IPS DF 6.9 (cell line): ENCODE results near the gene UGT1A4.
A peak's percentile ranks its signal among the peaks of the same experiment; 100 is the strongest.
"Not testable (repeated sequence)": the region's sequence is repeated elsewhere in the genome, so short reads cannot be mapped to it uniquely, and the experiment has no call there.

Experiments used
- DNase-seq: peaks from one replicate; pipeline ENCODE4 v3.0.0-alpha.2; 2013; ENCODE audit warnings: low read depth, low spot score
- H3K27ac ChIP-seq: one replicate; pipeline ENCODE4 v1.5.1; 2013; ENCODE audit warnings: low read length, control low read depth
- H3K27me3 ChIP-seq: 2 replicates; pipeline ENCODE4 v1.6.1; 2013; ENCODE audit warnings: mild to moderate bottlenecking, low read length; ENCODE audit not compliant: control insufficient read depth, insufficient read depth
- H3K36me3 ChIP-seq: 2 replicates; pipeline ENCODE4 v1.6.1; 2013; ENCODE audit warnings: low read length; ENCODE audit not compliant: control insufficient read depth, insufficient read depth
- H3K4me1 ChIP-seq: 2 replicates; pipeline ENCODE4 v1.6.1; 2013; ENCODE audit warnings: low read length; ENCODE audit not compliant: control insufficient read depth, insufficient read depth
- H3K4me3 ChIP-seq: 2 replicates; pipeline ENCODE4 v1.5.1; 2013; ENCODE audit warnings: mild to moderate bottlenecking, low read length
- H3K9me3 ChIP-seq: 2 replicates; pipeline ENCODE4 v1.6.1; 2013; ENCODE audit warnings: low read length, inconsistent platforms; ENCODE audit not compliant: control insufficient read depth, insufficient read depth
- WGBS: extraction: QIAGEN DNeasy Blood & Tissue Kit; methylation state at CpG from one replicate; pipeline ENCODE4 v1.1.7; 2013; ENCODE audit warnings: mixed read lengths, missing lambda C conversion rate; ENCODE audit not compliant: insufficient read length, insufficient coverage; 5-methylcytosine and 5-hydroxymethylcytosine counted together

The UGT1A4 gene

GRCh38 chr2:233699424-233700027 lies 19.0 kb upstream of the UGT1A4 start:
- Histone ChIP-seq H3K27ac (no peak overlapping the region), H3K4me3 (no peak overlapping the region), H3K36me3 (no peaks in the 10 kb centered on the region), H3K9me3 (no peaks in the 10 kb centered on the region), H3K27me3 (no peaks in the 10 kb centered on the region), H3K4me1 (peaks cover 1% of the 10 kb centered on the region; the same call in 1 of the 2 replicates)
- WGBS, result no CpG with 5 or more reads among the region's 8 CpGs
- no peak for DNase-seq

GRCh38 chr2:233700028-233700635 lies 18.4 kb upstream of the UGT1A4 start:
- H3K36me3 ChIP-seq, result no peaks in the 10 kb centered on the region
- H3K4me1 ChIP-seq, result peaks cover 1% of the 10 kb centered on the region; the same call in 1 of the 2 replicates
- no peaks in the 10 kb centered on the region for H3K9me3 ChIP-seq
- DNase-seq, result no peak
- H3K27me3 ChIP-seq, result no peaks in the 10 kb centered on the region
- H3K27ac ChIP-seq, result no peak overlapping the region
- WGBS, result no CpG with 5 or more reads among the region's 1 CpG
- no peak overlapping the region for H3K4me3 ChIP-seq

DNA sequence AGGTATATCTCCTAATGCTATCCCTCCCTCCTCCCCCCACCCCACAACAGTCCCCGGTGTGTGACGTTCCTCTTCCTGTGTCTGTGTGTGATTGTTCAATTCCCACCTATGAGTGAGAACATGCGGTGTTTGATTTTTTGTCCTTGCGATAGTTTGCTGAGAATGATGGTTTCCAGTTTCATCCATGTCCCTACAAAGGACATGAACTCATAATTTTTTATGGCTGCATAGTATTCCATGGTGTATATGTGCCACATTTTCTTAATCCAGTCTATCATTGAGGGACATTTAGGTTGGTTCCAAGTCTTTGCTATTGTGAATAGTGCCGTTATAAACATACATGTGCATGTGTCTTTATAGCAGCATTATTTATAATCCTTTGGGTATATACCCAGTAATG lies 17.7 kb upstream of the UGT1A4 start:
- DNase-seq, H3K4me1 ChIP-seq, H3K27ac ChIP-seq, H3K4me3 ChIP-seq, H3K36me3 ChIP-seq, H3K27me3 ChIP-seq, H3K9me3 ChIP-seq: not testable (repeated sequence)
- no CpG with 5 or more reads among the region's 5 CpGs for WGBS

GRCh38 chr2:233702238-233702637 lies 16.3 kb upstream of the UGT1A4 start:
- Histone ChIP-seq H3K27ac (no peak overlapping the region), H3K9me3 (no peaks in the 10 kb centered on the region), H3K27me3 (no peaks in the 10 kb centered on the region), H3K4me3 (no peak overlapping the region), H3K4me1 (peaks cover 1% of the 10 kb centered on the region; the same call in 1 of the 2 replicates), H3K36me3 (no peaks in the 10 kb centered on the region)
- DNase-seq, result no peak
- no CpG with 5 or more reads among the region's 3 CpGs for WGBS

- Histone ChIP-seq H3K36me3 (no peaks in the 10 kb centered on the region), H3K27me3 (no peaks in the 10 kb centered on the region)
Observed at GRCh38 chr2:233705911-233706506, 12.5 kb upstream of the UGT1A4 start.

DNA sequence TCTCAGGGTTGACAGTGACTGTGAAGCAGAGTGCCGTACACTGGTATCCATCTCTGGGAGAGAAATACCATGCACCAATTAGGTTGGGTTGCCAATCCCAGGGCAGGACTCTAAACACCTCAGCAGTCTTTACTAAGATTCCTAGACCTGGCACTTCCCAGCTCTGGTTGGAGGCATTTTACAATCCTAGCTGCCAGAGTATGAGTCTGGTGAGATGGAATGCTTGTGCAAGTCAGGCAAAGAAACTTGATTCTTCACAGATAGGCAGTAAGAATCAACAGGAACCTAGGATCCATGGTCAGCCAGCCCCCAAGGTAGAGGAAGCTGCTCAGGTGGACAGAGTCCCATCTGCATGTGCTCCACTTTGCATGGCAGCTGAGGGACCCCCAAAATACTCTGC lies 11.8 kb upstream of the UGT1A4 start:
- H3K9me3 ChIP-seq, result no peaks in the 10 kb centered on the region
- WGBS, result no CpG with 5 or more reads among the region's 1 CpG
- no peak for DNase-seq
- H3K27me3 ChIP-seq, result no peaks in the 10 kb centered on the region
- H3K27ac ChIP-seq, result no peak overlapping the region
- H3K4me1 ChIP-seq, result no peaks in the 10 kb centered on the region
- no peak overlapping the region for H3K4me3 ChIP-seq
- no peaks in the 10 kb centered on the region for H3K36me3 ChIP-seq

More at GRCh38 chr2:233705911-233706506, 12.5 kb upstream of the UGT1A4 start:
- no peak for DNase-seq
- Histone ChIP-seq H3K4me1 (no peaks in the 10 kb centered on the region), H3K27ac (no peak overlapping the region), H3K9me3 (no peaks in the 10 kb centered on the region), H3K4me3 (no peak overlapping the region)
- no CpG with 5 or more reads among the region's 4 CpGs for WGBS

DNA sequence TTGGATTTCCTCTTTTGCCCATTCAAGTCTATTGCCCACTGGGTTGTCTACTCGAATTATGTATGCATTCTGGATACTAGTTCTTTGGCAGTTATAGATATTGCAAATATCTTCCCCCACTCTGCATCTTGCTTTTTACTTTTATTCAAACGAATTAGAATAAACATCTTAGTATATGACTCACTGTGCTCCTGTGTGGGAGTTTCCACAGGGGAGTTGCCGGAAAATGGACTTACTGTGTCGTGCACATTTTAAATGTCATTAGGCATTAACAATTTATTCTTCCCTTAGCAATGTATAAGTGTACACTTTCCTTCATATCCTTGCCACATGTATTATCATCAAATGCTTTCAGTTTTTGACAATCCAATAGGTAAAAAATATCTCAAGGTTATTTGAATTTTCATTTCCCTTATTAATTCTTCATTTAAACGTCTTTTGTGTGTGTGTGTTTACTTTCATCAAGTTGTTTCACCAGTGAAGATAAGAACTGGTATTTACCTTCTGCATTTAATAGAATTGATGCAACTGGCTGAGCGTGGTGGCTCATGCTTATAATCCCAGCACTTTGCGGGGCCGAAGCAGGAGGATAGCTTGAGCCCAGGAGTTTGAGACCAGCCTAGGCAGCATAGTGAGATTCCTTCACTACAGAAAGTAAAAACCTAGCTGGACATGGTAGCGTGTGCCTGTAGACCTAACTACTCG lies 10.4 kb upstream of the UGT1A4 start:
- no peak for DNase-seq
- Histone ChIP-seq H3K4me3 (no peak overlapping the region), H3K9me3 (no peaks in the 10 kb centered on the region), H3K27ac (no peak overlapping the region), H3K4me1 (no peaks in the 10 kb centered on the region), H3K36me3 (no peaks in the 10 kb centered on the region), H3K27me3 (no peaks in the 10 kb centered on the region)
- WGBS, result no CpG with 5 or more reads among the region's 10 CpGs

- Histone ChIP-seq H3K36me3 (no peaks in the 10 kb centered on the region), H3K4me1 (no peaks in the 10 kb centered on the region), H3K9me3 (no peaks in the 10 kb centered on the region), H3K27ac (no peak overlapping the region), H3K4me3 (no peak overlapping the region), H3K27me3 (no peaks in the 10 kb centered on the region)
- no peak for DNase-seq
- WGBS, result no CpG with 5 or more reads among the region's 5 CpGs
Observed at GRCh38 chr2:233708942-233709341, 9.6 kb upstream of the UGT1A4 start.

- Histone ChIP-seq H3K9me3 (no peaks in the 10 kb centered on the region), H3K36me3 (no peaks in the 10 kb centered on the region), H3K4me3 (no peak overlapping the region), H3K27ac (no peak overlapping the region), H3K4me1 (no peaks in the 10 kb centered on the region), H3K27me3 (no peaks in the 10 kb centered on the region)
- peak; percentile 43 for DNase-seq
- no CpG with 5 or more reads among the region's 11 CpGs for WGBS
Observed at GRCh38 chr2:233711312-233712008, 7.1 kb upstream of the UGT1A4 start.

DNA sequence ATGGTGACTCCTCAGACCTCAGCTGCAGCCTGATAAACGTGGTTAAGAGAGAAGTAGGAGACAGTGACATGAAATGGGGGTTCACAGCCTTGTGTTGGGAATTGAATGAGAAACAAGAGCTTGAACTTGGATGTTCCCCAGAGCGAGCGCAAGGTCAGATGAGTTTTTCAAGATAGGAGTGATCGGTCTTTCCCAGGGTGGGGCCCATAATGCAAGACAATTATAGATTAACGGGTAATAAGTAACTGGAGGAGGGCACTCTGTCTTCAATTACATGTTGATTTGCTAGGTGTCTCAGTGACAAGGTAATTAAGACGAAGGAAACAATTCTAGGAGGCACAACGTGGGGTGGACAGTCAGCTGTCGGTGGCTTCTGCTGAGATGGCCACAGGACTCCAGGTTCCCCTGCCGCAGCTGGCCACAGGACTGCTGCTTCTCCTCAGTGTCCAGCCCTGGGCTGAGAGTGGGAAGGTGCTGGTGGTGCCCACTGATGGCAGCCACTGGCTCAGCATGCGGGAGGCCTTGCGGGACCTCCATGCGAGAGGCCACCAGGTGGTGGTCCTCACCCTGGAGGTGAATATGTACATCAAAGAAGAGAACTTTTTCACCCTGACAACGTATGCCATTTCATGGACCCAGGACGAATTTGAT lies 5.8 kb upstream of the UGT1A4 start, which contains the start of gene UGT1A5:
Gene UGT1A5, plus strand, starts transcription at position 297 of the 651 bp plus-strand sequence. Its CDS starts 85 bp downstream, at position 382.
- no peaks in the 10 kb centered on the region for H3K36me3 ChIP-seq
- no peak for DNase-seq
- no peak within 1 kb of the TSS for H3K4me3 ChIP-seq
- H3K4me1 ChIP-seq, result no peaks in the 10 kb centered on the region
- no peaks in the 10 kb centered on the region for H3K27me3 ChIP-seq
- H3K9me3 ChIP-seq, result no peaks in the 10 kb centered on the region
- H3K27ac ChIP-seq, result no peak within 1 kb of the TSS
- no CpG with 5 or more reads among the region's 14 CpGs for whole genome bisulfite sequencing
